BE2C (cell line): ENCODE measurements around the gene FMN2.

ENCODE experiments used
- DNase-seq: peaks from one replicate; pipeline ENCODE4 v3.0.0-alpha.2; 2020
- H3K27me3 ChIP-seq: fragments of 250-450 bp; sonication (Bioruptor Pico); 2 replicates; pipeline ENCODE4 v1.5.1; 2020; ENCODE audit warnings: mild to moderate bottlenecking
- H3K36me3 ChIP-seq: fragments of 250-450 bp; sonication (Bioruptor Pico); 2 replicates; pipeline ENCODE4 v1.5.1; 2020; ENCODE audit warnings: mild to moderate bottlenecking
- H3K4me1 ChIP-seq: fragments of 250-450 bp; sonication (Bioruptor Pico); 2 replicates; pipeline ENCODE4 v1.5.1; 2020
- H3K4me3 ChIP-seq: 2 replicates; pipeline ENCODE4 v1.5.1; 2011; ENCODE audit warnings: low read depth, low read length
- H3K9me3 ChIP-seq: fragments of 250-450 bp; sonication (Bioruptor Pico); 2 replicates; pipeline ENCODE4 v1.5.1; 2020
- TF ChIP-seq, protein P1 (sequence below): IDR thresholded peaks from 2 replicates; pipeline ENCODE4 v1.5.1; 2012; ENCODE audit warnings: mild to moderate bottlenecking, low read depth, low read length

The FMN2 gene

DNA sequence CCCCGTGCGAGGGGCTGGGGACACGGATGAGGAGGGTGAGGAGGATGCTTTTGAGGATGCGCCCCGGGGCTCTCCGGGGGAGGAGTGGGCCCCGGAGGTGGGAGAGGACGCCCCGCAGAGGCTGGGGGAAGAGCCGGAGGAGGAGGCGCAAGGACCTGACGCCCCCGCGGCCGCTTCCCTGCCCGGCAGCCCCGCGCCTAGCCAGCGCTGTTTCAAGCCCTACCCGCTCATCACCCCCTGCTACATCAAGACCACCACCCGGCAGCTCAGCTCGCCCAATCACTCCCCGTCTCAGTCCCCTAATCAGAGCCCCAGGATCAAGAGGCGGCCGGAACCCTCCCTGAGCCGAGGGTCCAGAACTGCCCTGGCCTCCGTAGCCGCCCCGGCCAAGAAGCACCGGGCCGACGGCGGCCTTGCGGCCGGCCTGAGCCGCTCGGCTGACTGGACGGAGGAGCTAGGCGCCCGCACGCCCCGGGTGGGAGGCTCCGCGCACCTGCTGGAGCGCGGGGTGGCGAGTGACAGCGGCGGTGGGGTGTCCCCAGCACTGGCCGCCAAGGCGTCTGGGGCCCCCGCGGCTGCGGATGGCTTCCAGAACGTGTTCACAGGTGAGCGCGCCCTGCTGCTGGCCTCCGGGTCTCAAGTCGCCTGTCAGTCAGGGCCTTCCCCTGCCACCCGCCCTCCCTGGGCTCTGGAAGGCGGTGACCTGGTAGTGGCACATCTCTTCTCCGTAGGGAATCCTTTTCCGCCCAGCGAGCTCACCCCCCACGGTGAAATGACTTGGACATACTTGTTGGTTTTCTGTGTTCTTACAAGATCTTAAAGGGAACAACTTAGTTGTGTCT, 1.7 kb downstream of the FMN2 start:
- TF ChIP-seq, protein P1, sequence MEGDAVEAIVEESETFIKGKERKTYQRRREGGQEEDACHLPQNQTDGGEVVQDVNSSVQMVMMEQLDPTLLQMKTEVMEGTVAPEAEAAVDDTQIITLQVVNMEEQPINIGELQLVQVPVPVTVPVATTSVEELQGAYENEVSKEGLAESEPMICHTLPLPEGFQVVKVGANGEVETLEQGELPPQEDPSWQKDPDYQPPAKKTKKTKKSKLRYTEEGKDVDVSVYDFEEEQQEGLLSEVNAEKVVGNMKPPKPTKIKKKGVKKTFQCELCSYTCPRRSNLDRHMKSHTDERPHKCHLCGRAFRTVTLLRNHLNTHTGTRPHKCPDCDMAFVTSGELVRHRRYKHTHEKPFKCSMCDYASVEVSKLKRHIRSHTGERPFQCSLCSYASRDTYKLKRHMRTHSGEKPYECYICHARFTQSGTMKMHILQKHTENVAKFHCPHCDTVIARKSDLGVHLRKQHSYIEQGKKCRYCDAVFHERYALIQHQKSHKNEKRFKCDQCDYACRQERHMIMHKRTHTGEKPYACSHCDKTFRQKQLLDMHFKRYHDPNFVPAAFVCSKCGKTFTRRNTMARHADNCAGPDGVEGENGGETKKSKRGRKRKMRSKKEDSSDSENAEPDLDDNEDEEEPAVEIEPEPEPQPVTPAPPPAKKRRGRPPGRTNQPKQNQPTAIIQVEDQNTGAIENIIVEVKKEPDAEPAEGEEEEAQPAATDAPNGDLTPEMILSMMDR = no peak
- no peaks in the 10 kb centered on the region for H3K9me3 ChIP-seq
- H3K27me3 ChIP-seq = peaks cover 48% of the 10 kb centered on the region
- no peaks in the 10 kb centered on the region for H3K36me3 ChIP-seq
- DNase-seq = peak; percentile 11
- H3K4me3 ChIP-seq = peak overlapping the region; percentile 64
- no peaks in the 10 kb centered on the region for H3K4me1 ChIP-seq

GRCh38 chr1:240094041-240094722, 2.5 kb downstream of the FMN2 start:
- Histone ChIP-seq H3K36me3 (no peaks in the 10 kb centered on the region), H3K9me3 (no peaks in the 10 kb centered on the region), H3K4me3 (no peak overlapping the region), H3K27me3 (peaks cover 48% of the 10 kb centered on the region), H3K4me1 (no peaks in the 10 kb centered on the region)
- no peak for DNase-seq
- TF ChIP-seq, protein P1 = no peak

GRCh38 chr1:240096974-240097373, 5.3 kb downstream of the FMN2 start:
- Histone ChIP-seq H3K27me3 (peaks cover 25% of the 10 kb centered on the region), H3K9me3 (no peaks in the 10 kb centered on the region), H3K4me1 (no peaks in the 10 kb centered on the region), H3K36me3 (no peaks in the 10 kb centered on the region), H3K4me3 (no peak overlapping the region)
- no peak for DNase-seq
- TF ChIP-seq, protein P1 = no peak

DNA sequence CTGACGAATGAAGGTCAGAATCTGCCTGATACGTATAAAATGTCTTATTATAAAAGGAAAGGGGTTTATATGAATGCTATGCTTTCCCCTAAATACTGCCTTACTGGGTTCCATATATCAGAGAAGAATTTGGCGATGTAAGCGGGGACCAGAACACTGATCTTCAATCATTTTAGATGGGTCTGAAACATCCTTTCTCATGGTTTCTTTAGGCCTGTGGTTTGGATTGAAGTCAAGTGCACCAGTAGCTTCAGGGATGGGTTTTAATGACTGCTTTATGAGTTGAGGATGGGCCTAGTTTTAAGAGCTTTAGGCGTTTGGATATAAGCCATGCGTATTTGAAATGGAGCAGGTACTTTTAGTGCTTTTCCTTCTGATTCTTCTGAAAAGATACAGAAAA, 6.9 kb downstream of the FMN2 start:
- Histone ChIP-seq H3K36me3 (no peaks in the 10 kb centered on the region), H3K27me3 (peaks cover 12% of the 10 kb centered on the region), H3K4me3 (no peak overlapping the region)

GRCh38 chr1:240099329-240099728, 7.6 kb downstream of the FMN2 start:
- Histone ChIP-seq H3K4me1 (no peaks in the 10 kb centered on the region), H3K36me3 (no peaks in the 10 kb centered on the region), H3K27me3 (peaks cover 4% of the 10 kb centered on the region), H3K9me3 (no peaks in the 10 kb centered on the region), H3K4me3 (no peak overlapping the region)
- no peak for DNase-seq
- TF ChIP-seq, protein P1 = no peak

More for the DNA sequence above, 6.9 kb downstream of the FMN2 start:
- H3K9me3 ChIP-seq = no peaks in the 10 kb centered on the region
- no peak for DNase-seq
- TF ChIP-seq, protein P1 = no peak
- H3K4me1 ChIP-seq = no peaks in the 10 kb centered on the region

DNA sequence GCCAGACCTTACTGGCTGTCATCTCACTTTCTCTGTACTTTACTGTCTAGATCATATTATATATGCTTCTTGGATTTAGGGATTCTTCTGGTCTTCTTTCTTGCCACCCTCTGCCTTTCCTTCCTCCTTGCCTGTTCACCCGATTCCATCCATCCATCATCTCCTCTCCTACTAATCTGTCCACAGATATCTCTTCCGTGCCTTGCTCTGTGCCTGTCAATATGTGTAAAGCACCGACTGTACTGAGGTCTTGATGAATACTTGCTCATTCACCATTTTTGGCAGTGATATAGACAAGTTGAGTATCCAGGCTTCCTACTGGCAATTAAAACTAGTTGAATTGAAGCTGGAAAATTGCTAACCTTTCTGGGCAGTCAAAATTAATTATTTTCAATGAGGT, 8.1 kb downstream of the FMN2 start:
- no peak for DNase-seq
- H3K9me3 ChIP-seq = no peaks in the 10 kb centered on the region
- no peak overlapping the region for H3K4me3 ChIP-seq
- TF ChIP-seq, protein P1 = no peak
- H3K36me3 ChIP-seq = no peaks in the 10 kb centered on the region
- H3K27me3 ChIP-seq = no peaks in the 10 kb centered on the region; the same call in none of the 2 replicates
- H3K4me1 ChIP-seq = no peaks in the 10 kb centered on the region
